HL-60 (cell line): ENCODE measurements around the gene CAPZA2.
A peak's percentile ranks its signal among the peaks of the same experiment; 100 is the strongest.

Experiments used
- DNase-seq, 2 experiments: peaks; one replicate each; pipeline ENCODE4 v3.0.0-alpha.2; 2010 to 2020; ENCODE audit warnings: low read depth in 1 of 2, low spot score in 1 of 2
- H3K27ac ChIP-seq: fragments of 250-450 bp; sonication (Bioruptor Pico); replicated peaks from 2 replicates; pipeline ENCODE4 v1.5.1; 2020; ENCODE audit warnings: mild to moderate bottlenecking, moderate library complexity
- H3K27me3 ChIP-seq: fragments of 250-450 bp; sonication (Bioruptor Pico); 2 replicates; pipeline ENCODE4 v1.5.1; 2021; ENCODE audit warnings: mild to moderate bottlenecking, moderate library complexity; ENCODE audit not compliant: insufficient read depth, poor library complexity, severe bottlenecking
- H3K4me3 ChIP-seq: replicated peaks from 2 replicates; pipeline ENCODE4 v1.5.1; 2011; ENCODE audit warnings: mild to moderate bottlenecking, control low read depth, low read length; ENCODE audit not compliant: insufficient read depth
- GABPA ChIP-seq: IDR thresholded peaks from 2 replicates; pipeline ENCODE4 v1.6.1; 2012; ENCODE audit warnings: low read depth
- POLR2AphosphoS5 ChIP-seq: IDR thresholded peaks from 2 replicates; pipeline ENCODE4 v1.6.1; 2012; ENCODE audit warnings: low read depth
- SPI1 ChIP-seq: IDR thresholded peaks from 2 replicates; pipeline ENCODE4 v1.6.1; 2012; ENCODE audit warnings: low read depth, mild to moderate bottlenecking, borderline replicate concordance
- TF ChIP-seq, protein P1 (sequence below): IDR thresholded peaks from one replicate; pipeline ENCODE4 v1.5.1; 2011; ENCODE audit warnings: low read length, control low read depth, inconsistent platforms; ENCODE audit not compliant: insufficient read depth
- TF ChIP-seq, protein P2 (sequence below): IDR thresholded peaks from 2 replicates; pipeline ENCODE4 v1.6.1; 2012; ENCODE audit warnings: low read depth; ENCODE audit not compliant: insufficient replicate concordance

CAPZA2 gene

DNA sequence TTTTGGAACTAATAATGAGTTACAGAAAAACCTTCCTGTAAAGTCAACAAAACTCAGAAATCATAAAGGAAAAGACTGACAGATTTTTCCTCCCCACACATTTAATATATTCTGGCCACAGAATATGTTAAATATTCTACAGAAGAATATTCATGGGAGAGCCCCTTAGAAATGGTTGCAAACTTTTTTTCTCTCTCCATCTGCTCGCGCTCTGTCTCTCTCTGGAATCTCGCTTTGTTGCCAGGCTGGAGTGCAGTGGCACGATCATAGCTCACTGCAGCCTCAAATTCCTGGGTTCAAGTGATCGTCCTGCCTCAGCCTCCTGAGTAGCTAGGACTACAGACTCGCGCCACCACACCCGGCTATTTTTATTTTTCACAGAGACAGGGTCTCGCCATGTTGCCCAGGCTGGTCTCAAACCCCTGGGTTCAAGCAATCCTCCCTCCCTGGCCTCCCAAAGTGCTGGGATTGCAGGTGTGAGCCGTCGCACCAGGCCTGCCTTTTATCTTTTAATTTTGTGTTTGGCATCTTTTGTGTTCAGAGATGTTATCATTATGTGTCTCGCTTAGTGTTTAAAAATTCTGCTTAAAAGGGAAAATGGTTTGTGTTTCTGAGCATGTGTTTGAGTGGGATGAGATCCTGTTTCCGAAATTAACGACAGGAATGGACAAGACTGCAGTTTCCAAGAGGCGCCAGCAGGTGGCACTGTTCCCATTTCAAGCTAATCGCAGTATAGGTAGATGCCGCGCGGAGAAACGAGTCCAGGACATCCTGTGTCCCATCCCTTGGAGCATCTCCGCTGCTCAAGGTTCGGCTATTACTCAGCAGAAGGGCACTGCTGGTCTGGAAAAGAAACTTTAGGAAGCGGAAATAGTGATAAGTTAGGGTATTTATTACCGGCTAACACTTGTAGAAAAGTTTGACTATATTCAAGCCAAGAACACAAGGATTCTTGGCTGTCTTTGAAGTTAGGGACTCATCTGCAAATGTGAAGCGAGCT lies 67.8 kb downstream of the CAPZA2 start:
- no peak overlapping the region for H3K4me3 ChIP-seq
- DNase-seq, result peak; percentile 26 to 69
- no peak overlapping the region for H3K27ac ChIP-seq
- H3K27me3 ChIP-seq, result no peaks in the 10 kb centered on the region
- TF ChIP-seq, protein P1, sequence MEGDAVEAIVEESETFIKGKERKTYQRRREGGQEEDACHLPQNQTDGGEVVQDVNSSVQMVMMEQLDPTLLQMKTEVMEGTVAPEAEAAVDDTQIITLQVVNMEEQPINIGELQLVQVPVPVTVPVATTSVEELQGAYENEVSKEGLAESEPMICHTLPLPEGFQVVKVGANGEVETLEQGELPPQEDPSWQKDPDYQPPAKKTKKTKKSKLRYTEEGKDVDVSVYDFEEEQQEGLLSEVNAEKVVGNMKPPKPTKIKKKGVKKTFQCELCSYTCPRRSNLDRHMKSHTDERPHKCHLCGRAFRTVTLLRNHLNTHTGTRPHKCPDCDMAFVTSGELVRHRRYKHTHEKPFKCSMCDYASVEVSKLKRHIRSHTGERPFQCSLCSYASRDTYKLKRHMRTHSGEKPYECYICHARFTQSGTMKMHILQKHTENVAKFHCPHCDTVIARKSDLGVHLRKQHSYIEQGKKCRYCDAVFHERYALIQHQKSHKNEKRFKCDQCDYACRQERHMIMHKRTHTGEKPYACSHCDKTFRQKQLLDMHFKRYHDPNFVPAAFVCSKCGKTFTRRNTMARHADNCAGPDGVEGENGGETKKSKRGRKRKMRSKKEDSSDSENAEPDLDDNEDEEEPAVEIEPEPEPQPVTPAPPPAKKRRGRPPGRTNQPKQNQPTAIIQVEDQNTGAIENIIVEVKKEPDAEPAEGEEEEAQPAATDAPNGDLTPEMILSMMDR, result peak; percentile 90
- TF ChIP-seq, protein P2, sequence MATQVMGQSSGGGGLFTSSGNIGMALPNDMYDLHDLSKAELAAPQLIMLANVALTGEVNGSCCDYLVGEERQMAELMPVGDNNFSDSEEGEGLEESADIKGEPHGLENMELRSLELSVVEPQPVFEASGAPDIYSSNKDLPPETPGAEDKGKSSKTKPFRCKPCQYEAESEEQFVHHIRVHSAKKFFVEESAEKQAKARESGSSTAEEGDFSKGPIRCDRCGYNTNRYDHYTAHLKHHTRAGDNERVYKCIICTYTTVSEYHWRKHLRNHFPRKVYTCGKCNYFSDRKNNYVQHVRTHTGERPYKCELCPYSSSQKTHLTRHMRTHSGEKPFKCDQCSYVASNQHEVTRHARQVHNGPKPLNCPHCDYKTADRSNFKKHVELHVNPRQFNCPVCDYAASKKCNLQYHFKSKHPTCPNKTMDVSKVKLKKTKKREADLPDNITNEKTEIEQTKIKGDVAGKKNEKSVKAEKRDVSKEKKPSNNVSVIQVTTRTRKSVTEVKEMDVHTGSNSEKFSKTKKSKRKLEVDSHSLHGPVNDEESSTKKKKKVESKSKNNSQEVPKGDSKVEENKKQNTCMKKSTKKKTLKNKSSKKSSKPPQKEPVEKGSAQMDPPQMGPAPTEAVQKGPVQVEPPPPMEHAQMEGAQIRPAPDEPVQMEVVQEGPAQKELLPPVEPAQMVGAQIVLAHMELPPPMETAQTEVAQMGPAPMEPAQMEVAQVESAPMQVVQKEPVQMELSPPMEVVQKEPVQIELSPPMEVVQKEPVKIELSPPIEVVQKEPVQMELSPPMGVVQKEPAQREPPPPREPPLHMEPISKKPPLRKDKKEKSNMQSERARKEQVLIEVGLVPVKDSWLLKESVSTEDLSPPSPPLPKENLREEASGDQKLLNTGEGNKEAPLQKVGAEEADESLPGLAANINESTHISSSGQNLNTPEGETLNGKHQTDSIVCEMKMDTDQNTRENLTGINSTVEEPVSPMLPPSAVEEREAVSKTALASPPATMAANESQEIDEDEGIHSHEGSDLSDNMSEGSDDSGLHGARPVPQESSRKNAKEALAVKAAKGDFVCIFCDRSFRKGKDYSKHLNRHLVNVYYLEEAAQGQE, result no peak

DNA sequence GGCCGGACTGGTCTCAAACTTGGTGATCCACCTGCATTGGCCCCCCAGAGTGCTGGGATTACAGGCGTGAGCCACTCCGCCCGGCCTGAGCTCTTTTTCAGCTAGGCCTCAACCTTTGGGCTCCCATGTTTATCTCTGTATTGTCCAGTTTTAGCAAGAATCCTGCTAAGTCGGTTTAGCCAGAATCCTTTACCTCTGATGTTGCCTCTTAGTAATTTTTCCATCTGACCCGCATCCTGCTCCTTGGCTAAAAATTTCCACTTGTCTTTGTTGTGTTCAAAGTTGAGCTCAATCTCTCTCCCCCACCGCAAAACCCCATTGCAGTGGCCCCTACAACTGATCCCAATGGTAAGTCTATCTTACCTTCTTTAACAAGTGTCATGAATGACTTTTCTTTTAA lies 70.2 kb downstream of the CAPZA2 start:
- no peak for DNase-seq
- no peak for TF ChIP-seq SPI1
- no peak for TF ChIP-seq POLR2AphosphoS5
- TF ChIP-seq, protein P2, result no peak
- TF ChIP-seq, protein P1, result no peak
- TF ChIP-seq GABPA, result no peak
- Histone ChIP-seq H3K27me3 (peaks cover 2% of the 10 kb centered on the region), H3K27ac (no peak overlapping the region), H3K4me3 (no peak overlapping the region)

DNA sequence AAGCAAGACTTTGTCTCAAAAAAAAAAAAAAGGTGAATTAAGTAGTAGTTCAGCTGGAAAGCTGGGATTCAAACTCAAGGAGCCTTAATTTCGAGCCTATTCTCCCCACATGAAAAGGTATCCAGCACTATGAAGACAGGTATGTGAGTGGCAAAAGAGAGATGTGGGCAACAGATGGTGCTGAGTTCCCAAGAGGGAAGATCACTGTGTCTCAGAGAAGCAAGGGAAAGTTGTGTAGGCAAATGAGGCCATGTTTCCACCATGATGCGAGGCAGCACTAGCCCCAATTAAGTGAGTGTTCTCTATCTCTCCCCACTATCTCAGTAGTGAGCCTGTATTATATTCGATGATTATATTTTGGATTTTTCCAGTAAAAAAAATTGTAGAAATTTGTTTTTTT lies 71.1 kb downstream of the CAPZA2 start:
- H3K27me3 ChIP-seq, result peaks cover 2% of the 10 kb centered on the region

More for the DNA sequence above, 71.1 kb downstream of the CAPZA2 start:
- TF ChIP-seq, protein P1, result no peak
- TF ChIP-seq GABPA, result no peak
- TF ChIP-seq, protein P2, result no peak
- TF ChIP-seq SPI1, result no peak
- TF ChIP-seq POLR2AphosphoS5, result no peak
- H3K4me3 ChIP-seq, result no peak overlapping the region
- no peak overlapping the region for H3K27ac ChIP-seq
- no peak for DNase-seq
